ENCODE results near the gene GTF3C5. TPM values are rescaled to one million over a fixed set of nuclear protein-coding genes. Genes with fewer than 3 reads are reported as not detected.

Gene GTF3C5
- total RNA-seq, 1 donor from 2014 or later = 32.3 TPM

DNA sequence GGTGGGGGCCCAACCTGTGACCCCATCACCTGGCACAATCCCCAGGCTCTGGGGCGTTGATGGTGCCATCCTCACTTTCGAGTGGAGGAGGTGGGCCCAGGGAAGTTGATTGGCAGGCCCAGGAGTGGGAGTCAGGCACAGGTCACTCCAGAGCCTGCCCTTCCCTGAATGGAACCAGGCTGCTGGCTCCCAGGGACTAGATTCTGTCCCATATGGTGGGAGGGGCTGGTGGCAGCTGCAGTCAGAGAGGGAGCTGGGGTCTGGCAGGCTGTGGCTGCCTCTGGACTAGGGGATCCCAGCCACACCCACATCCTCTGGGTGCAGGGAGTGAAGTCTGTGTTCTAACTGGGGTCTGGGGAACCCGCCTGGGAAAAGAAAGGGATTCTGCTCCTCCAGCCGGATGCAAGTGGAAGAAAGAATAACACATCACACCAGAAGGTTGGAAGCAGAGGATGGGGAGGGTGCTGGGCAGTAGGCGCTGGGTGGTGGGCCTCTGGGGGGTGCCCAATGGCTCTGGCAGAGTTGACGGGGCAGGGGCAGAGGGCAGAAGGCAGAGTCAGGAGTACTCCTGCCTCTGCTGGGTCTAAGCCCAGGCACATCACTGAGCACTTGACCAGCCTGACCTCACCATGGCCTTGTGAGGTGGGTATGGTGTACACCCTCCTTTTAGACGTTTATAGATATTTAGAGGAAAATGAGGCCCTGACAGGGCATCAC is 56.8 kb downstream of the GTF3C5 start:
- no peak for DNase-seq (ENCODE audit: low spot score)

GRCh38 chr9:133088146-133088750 is 57.5 kb downstream of the GTF3C5 start:
- DNase-seq (ENCODE audit: low spot score) = no peak

GRCh38 chr9:133088756-133089155 is 58.0 kb downstream of the GTF3C5 start:
- DNase-seq (ENCODE audit: low spot score) = no peak

GRCh38 chr9:133089271-133089671 is 58.5 kb downstream of the GTF3C5 start:
- DNase-seq (ENCODE audit: low spot score) = no peak

DNA sequence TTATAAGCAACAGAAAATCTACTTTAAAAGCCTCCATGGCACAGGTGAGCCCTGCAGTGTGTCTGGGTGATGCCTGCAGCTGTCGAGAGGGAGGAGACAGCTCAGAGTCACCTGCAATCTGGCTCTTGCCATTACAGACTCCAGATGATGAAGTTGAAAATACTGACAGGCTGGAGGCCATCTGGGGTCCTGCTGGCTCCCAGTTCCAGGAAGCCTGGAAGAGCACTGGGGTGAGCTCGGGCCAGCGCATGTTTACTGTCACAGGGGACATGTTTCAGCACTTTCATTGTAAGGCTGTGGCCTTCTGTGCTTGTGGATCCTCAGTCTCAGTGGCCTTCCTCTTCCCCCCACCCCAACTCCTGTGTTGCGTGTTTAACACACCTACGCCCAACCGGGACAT is 59.4 kb downstream of the GTF3C5 start:
- no peak for DNase-seq (ENCODE audit: low spot score)

DNA sequence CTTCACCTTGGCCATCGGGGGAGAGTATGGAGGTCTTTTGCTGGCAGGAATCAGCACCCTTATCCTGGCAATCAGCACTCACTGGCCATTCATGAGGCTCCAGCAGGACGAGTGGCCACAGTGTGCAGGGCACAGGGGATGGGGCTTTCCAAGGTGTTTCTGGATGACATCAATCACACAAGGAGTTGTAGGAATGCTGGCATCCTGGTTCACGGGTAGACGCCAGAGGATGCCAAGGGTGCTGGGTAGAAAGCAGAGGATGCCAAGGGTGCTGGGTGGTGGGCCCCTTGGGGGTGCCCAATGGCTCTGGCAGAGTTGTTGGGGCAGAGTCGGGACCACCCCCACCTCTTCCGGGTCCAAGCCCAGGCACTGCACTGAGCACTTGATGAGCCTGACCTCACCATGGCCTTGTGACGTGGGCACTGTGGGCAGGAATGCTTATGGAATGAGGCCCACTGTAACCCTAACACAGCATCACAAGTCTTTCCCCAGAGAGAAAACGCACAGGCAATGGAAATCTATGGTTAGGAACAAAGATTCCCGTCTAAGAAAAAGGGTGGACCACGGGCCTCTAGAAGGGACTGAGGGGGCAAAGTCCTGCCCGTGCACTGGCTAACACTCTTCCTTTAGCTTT is 60.1 kb downstream of the GTF3C5 start:
- DNase-seq (ENCODE audit: low spot score) = peak; percentile 65

DNA sequence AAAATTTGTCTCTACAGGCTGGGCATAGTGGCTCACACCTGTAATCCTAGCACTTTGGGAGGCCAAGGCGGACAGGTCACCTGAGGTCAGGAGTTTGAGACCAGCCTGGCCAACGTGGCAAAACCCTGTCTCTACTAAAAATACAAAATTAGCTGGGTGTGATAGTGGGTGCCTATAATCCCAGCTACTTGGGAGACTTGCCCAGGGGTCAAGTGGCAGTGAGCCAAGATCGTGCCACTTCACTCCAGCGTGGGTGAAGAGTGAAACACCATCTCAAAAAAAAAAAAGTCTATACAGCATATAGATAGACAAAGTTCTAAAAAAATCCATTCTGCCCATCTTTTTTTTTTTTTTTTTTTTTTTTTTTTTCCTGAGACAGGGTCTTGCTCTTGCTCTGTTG is 63.6 kb downstream of the GTF3C5 start:
- peak; percentile 39 for DNase-seq (ENCODE audit: low spot score)

DNA sequence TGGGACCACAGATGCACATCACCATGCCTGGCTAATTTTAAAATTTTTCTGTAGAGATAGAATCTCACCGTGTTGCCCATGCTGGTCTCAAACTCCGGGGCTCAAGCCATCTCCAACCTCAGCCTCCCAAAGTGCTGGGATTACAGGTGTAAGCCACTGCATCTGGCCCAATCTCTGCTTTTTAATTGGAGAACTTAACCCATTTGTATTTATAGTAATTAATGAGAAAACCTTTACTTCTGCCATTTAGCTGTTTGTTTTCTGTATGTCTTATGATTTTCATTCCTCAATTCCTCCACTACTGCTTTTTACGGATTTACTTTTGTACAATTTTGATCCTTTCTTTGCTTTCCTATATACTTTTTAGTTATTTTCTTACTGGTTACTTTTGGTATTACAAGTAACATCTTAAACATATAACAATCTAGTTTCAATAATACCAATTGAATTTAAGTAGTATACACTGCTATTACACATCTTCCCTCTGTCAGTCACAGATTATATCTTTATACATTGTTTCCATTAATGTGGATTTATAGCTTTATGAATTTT is 64.1 kb downstream of the GTF3C5 start:
- DNase-seq (ENCODE audit: low spot score) = no peak

GRCh38 chr9:133098104-133098754 is 67.4 kb downstream of the GTF3C5 start:
- DNase-seq (ENCODE audit: low spot score) = peak; percentile 85

DNA sequence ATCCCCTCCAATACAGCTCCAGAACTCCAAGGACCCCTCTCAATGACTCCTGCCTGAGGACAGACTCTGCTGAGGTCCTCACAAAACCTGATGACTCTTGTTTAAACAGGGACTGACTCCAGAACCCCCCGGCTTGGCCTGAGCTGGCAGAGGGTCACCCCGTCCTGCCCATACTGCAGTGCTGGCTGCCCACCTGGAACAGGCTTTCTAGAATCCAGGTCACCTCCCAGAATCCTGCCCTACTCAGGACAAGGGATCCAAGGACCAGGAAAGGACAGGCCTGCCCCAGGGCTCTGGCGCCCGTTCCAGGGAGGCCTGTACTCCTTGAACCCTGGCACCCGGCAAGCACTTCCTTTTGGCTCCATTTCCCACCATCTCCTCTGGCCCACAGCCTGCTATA is 68.1 kb downstream of the GTF3C5 start:
- peak; percentile 74 for DNase-seq (ENCODE audit: low spot score)

GRCh38 chr9:133099726-133100505 is 69.1 kb downstream of the GTF3C5 start:
- peak; percentile 77 for DNase-seq (ENCODE audit: low spot score)

DNA sequence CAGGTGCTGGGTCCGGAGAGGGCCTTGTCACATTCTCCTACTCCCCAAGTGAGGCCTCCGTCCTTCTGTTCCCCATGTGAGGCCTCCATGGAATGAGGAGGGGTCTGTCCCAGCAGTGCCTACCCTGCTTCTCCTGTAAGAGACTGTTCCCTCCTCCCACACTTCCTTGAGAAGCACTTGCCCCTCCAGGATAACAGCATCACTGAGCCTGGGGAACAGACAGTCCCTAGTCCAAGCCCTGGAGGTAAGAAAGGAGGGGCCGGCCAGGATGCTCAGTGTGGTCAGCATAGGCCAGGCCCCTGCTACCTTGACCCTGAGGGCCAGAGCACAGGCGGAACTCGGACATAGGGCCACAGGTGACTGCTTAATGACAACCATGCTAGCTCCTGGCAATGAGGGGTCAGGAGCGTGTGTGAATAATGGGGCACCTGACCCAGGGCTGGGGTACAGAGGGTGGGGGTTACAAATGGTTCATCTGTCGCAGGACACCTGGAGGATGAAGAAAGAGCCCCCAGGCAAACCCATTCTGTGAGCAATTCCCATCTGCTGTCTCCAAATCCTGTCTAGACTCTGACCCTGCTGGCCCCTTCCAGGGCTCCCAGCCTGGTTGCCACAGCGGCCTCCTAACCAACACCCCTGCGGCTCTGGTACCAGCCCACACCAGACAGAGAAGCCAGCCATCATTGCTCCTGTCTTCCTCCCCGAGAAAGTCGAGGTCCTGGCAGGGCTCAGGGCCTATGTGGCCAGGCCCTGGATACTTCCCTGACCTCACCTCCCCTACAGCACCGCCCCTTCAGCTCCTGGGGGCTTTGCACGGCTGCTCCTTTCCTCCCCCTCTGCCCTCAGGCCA is 69.9 kb downstream of the GTF3C5 start:
- peak; percentile 67 for DNase-seq (ENCODE audit: low spot score)

DNA sequence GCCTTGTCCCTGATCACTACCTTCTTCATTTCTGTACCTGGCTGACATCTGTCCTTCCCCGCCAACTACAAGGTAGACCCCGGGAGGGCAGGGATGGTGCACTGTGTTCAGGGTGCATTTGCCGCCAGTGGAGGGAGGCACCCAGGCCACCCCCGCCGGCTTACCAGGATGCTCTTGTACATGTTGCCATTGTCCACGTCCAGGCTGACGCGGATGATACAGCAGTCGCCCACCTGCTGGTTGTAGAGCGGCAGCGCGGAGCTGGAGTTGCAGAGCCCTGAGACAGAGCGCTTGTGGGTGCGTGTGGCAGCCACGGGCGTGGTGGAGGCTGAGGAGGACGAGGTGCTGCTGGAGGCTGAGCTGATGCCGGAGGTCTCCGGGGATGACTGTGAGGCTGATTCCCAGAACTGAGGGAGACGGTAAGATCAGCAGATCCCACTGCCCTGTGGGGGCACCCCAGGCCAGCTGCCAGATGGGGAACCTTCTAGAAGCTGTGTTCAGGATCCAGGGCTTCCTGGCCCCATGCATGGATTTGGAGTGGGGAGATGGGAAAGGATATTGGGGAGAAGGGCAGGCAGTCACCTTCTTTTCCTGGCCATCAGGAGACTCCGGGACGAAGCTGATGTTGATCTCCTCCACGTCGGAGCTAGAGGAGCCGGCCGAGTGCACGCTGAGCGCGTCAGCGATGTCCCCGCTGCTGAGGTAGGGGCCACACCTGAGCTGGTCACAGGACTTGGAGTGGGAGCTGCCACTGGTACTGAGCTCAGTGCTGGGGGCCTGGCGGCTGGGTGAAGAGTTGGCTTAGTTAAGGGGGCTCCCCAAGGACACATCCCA is 70.8 kb downstream of the GTF3C5 start:
- DNase-seq (ENCODE audit: low spot score) = no peak

- DNase-seq (ENCODE audit: low spot score) = no peak
These were observed 71.6 kb downstream of the GTF3C5 start for GRCh38 chr9:133102190-133103021.

DNA sequence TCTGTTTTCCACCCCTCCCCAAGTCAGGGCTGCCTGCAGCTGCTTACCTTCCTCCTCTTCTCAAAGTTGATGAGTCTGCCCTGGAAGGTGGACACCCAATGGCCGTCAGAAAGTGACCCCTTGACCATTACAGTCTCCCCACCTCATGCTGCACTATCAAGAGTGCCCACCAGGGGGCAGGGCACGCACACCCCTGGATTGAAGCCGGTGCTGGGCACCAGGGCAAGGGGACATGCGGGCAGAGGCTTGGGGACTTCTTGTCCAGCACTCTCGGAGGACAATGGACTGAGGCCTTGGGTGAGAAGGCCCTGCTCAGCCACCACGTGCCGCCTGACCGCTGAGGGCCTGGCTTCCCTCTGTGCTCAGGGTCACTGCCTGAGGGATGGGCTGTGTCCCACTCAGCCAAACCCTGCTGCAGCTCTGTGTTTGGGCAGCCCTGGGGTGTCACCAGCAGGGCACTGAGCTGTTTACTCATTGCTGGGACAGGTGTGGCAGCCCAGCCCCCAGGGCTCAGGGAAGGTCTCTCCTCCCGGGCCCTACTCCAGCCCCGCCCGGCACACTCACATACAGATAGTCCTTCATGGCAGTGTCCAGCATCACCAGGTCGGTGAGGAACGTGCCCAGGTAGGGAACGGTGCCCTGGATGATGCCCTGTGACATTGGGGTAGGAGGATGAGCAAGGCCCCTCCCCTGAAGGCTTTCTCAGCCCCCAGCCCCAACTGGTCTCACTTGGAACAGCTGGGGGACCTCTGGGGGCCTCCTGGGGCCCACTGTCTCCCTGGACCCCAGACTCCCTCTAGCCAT is 72.6 kb downstream of the GTF3C5 start:
- DNase-seq (ENCODE audit: low spot score) = no peak

DNA sequence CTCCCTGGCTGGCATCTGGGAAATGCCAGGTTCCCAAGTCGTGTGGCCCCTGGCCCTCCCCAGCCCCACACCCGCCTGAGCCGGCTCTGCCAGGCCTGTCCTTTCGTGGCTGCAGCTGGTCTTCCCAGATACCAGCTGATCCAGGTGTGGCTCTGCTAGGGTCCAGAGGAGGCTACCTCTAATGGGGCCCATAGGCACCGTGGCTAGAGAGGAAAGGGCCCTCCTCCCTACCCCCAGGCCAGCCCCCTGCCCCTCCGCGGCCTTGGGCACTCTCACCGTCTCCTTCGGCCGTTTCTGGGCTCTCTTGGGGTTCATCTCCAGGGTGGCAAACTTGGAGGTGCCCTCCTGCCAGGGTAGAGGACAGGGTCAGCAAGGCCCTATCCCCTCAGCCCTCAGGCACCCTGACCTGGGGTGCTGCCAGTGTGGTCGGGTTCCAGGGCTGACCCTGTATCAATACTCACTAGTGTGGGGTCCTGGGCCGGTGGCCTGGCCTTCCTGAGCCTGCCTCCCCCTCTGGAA is 73.2 kb downstream of the GTF3C5 start:
- no peak for DNase-seq (ENCODE audit: low spot score)
